Progenitor cell of endocrine pancreas (in vitro differentiated cells): ENCODE measurements around the gene WWC2. TPM values are rescaled to one million over a fixed set of nuclear protein-coding genes. Genes with fewer than 3 reads are reported as not detected.
"Not testable (repeated sequence)": the region's sequence is repeated elsewhere in the genome, so short reads cannot be mapped to it uniquely, and the experiment has no call there.

Experiments used
- DNase-seq: peaks from one replicate; pipeline ENCODE4 v3.0.0; 2021; ENCODE audit warnings: low spot score; ENCODE audit not compliant: unreplicated experiment
- H3K27ac Mint-ChIP-seq: 2 replicates; pipeline ENCODE4 v1.8.0; 2021; ENCODE audit warnings: mild to moderate bottlenecking, moderate library complexity, mixed read lengths
- H3K27me3 Mint-ChIP-seq: 2 replicates; pipeline ENCODE4 v1.8.0; 2021; ENCODE audit warnings: mixed read lengths
- H3K36me3 Mint-ChIP-seq: 2 replicates; pipeline ENCODE4 v1.8.0; 2022; ENCODE audit warnings: mixed read lengths; ENCODE audit not compliant: insufficient read depth
- H3K4me1 Mint-ChIP-seq: 2 replicates; pipeline ENCODE4 v1.8.0; 2021; ENCODE audit warnings: low read depth, mixed read lengths
- H3K4me3 Mint-ChIP-seq: 2 replicates; pipeline ENCODE4 v1.8.0; 2021; ENCODE audit warnings: low read depth, mild to moderate bottlenecking, moderate library complexity, mixed read lengths
- H3K9me3 Mint-ChIP-seq: 2 replicates; pipeline ENCODE4 v1.8.0; 2021; ENCODE audit warnings: low read depth, mixed read lengths
- CTCF ChIP-seq: fragments of 200-600 bp; sonication (generic); IDR thresholded peaks from one replicate; pipeline ENCODE4 v1.5.0; 2021; ENCODE audit warnings: antibody characterized with exemption, mild to moderate bottlenecking; ENCODE audit not compliant: unreplicated experiment
- total RNA-seq: library from RNA; stranded (reverse); gene quantifications from 2 replicates; pipeline ENCODE4 v1.2.1, GENCODE V29; 2021

WWC2 gene
- total RNA-seq, 1 donor from 2014 or later: 57.0 TPM

- H3K36me3 Mint-ChIP-seq: peaks cover 1% of the 10 kb centered on the region
- no peak for DNase-seq
- H3K27me3 Mint-ChIP-seq: no peaks in the 10 kb centered on the region
- no peak overlapping the region for H3K4me3 Mint-ChIP-seq
- H3K9me3 Mint-ChIP-seq: peaks cover 3% of the 10 kb centered on the region
- peaks cover 28% of the 10 kb centered on the region for H3K4me1 Mint-ChIP-seq
- TF ChIP-seq CTCF: no peak
- peak overlapping the region; percentile 89 for H3K27ac Mint-ChIP-seq
Measured at GRCh38 chr4:183110244-183110643, 11.2 kb downstream of the WWC2 start.

- Mint-ChIP-seq H3K9me3 (peaks cover 3% of the 10 kb centered on the region), H3K4me1 (peaks cover 31% of the 10 kb centered on the region), H3K27me3 (no peaks in the 10 kb centered on the region), H3K4me3 (no peak overlapping the region), H3K36me3 (peaks cover 1% of the 10 kb centered on the region), H3K27ac (peak overlapping the region; percentile 89)
- TF ChIP-seq CTCF: no peak
- DNase-seq: no peak
Measured at GRCh38 chr4:183111452-183111885, 12.4 kb downstream of the WWC2 start.

GRCh38 chr4:183118141-183118540, 19.1 kb downstream of the WWC2 start:
- no peak for TF ChIP-seq CTCF
- Mint-ChIP-seq H3K4me1 (peaks cover 25% of the 10 kb centered on the region), H3K9me3 (no peaks in the 10 kb centered on the region), H3K36me3 (no peaks in the 10 kb centered on the region), H3K4me3 (no peak overlapping the region), H3K27me3 (no peaks in the 10 kb centered on the region), H3K27ac (peak overlapping the region; percentile 94)
- no peak for DNase-seq

GRCh38 chr4:183118585-183118984, 19.5 kb downstream of the WWC2 start:
- peak overlapping the region; percentile 94 for H3K27ac Mint-ChIP-seq
- H3K36me3 Mint-ChIP-seq: no peaks in the 10 kb centered on the region
- H3K9me3 Mint-ChIP-seq: no peaks in the 10 kb centered on the region
- peaks cover 25% of the 10 kb centered on the region for H3K4me1 Mint-ChIP-seq
- no peak overlapping the region for H3K4me3 Mint-ChIP-seq
- H3K27me3 Mint-ChIP-seq: no peaks in the 10 kb centered on the region
- TF ChIP-seq CTCF: no peak
- DNase-seq: no peak

GRCh38 chr4:183121660-183122059, 22.6 kb downstream of the WWC2 start:
- H3K27me3 Mint-ChIP-seq, H3K4me3 Mint-ChIP-seq, DNase-seq, H3K36me3 Mint-ChIP-seq, H3K27ac Mint-ChIP-seq, H3K9me3 Mint-ChIP-seq: not testable (repeated sequence)
- peaks cover 24% of the 10 kb centered on the region for H3K4me1 Mint-ChIP-seq

- Mint-ChIP-seq H3K27me3 (no peaks in the 10 kb centered on the region), H3K9me3 (no peaks in the 10 kb centered on the region), H3K36me3 (no peaks in the 10 kb centered on the region), H3K27ac (no peak overlapping the region), H3K4me3 (no peak overlapping the region), H3K4me1 (peaks cover 12% of the 10 kb centered on the region)
- DNase-seq: no peak
- TF ChIP-seq CTCF: no peak
Measured at GRCh38 chr4:183124228-183124627, 25.2 kb downstream of the WWC2 start.
